GM18511 (cell line): ENCODE results near the gene LTB.

ENCODE experiments used
- ATAC-seq: cut with Tn5 transposase; IDR thresholded peaks from one replicate; pipeline ENCODE4 v1.9.1; 2021; ENCODE audit warnings: mild to moderate bottlenecking, moderate library complexity; ENCODE audit not compliant: unreplicated experiment

The LTB gene

GRCh38 chr6:31576897-31577578 lies 5.2 kb downstream of the LTB start:
- ATAC-seq: no peak

DNA sequence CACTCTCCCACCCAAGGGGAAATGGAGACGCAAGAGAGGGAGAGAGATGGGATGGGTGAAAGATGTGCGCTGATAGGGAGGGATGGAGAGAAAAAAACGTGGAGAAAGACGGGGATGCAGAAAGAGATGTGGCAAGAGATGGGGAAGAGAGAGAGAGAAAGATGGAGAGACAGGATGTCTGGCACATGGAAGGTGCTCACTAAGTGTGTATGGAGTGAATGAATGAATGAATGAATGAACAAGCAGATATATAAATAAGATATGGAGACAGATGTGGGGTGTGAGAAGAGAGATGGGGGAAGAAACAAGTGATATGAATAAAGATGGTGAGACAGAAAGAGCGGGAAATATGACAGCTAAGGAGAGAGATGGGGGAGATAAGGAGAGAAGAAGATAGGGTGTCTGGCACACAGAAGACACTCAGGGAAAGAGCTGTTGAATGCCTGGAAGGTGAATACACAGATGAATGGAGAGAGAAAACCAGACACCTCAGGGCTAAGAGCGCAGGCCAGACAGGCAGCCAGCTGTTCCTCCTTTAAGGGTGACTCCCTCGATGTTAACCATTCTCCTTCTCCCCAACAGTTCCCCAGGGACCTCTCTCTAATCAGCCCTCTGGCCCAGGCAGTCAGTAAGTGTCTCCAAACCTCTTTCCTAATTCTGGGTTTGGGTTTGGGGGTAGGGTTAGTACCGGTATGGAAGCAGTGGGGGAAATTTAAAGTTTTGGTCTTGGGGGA lies 6.1 kb downstream of the LTB start:
- ATAC-seq: no peak

- no peak for ATAC-seq
These were observed 6.8 kb downstream of the LTB start, which contains the start of gene TNF for GRCh38 chr6:31575335-31575901. TNF (plus strand) TSS chr6:31575565; CDS start chr6:31575742, 177 bp downstream.

GRCh38 chr6:31574106-31575061 lies 7.8 kb downstream of the LTB start:
- no peak for ATAC-seq

DNA sequence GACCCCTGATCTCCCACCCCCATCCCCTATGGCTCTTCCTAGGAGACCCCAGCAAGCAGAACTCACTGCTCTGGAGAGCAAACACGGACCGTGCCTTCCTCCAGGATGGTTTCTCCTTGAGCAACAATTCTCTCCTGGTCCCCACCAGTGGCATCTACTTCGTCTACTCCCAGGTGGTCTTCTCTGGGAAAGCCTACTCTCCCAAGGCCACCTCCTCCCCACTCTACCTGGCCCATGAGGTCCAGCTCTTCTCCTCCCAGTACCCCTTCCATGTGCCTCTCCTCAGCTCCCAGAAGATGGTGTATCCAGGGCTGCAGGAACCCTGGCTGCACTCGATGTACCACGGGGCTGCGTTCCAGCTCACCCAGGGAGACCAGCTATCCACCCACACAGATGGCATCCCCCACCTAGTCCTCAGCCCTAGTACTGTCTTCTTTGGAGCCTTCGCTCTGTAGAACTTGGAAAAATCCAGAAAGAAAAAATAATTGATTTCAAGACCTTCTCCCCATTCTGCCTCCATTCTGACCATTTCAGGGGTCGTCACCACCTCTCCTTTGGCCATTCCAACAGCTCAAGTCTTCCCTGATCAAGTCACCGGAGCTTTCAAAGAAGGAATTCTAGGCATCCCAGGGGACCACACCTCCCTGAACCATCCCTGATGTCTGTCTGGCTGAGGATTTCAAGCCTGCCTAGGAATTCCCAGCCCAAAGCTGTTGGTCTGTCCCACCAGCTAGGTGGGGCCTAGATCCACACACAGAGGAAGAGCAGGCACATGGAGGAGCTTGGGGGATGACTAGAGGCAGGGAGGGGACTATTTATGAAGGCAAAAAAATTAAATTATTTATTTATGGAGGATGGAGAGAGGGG lies 8.8 kb downstream of the LTB start:
- no peak for ATAC-seq

GRCh38 chr6:31572041-31572911 lies 9.9 kb downstream of the LTB start, which contains the start of gene LTA:
LTA (plus strand) TSS chr6:31572289; CDS start chr6:31572743, 454 bp downstream.
- peak; percentile 43 for ATAC-seq

DNA sequence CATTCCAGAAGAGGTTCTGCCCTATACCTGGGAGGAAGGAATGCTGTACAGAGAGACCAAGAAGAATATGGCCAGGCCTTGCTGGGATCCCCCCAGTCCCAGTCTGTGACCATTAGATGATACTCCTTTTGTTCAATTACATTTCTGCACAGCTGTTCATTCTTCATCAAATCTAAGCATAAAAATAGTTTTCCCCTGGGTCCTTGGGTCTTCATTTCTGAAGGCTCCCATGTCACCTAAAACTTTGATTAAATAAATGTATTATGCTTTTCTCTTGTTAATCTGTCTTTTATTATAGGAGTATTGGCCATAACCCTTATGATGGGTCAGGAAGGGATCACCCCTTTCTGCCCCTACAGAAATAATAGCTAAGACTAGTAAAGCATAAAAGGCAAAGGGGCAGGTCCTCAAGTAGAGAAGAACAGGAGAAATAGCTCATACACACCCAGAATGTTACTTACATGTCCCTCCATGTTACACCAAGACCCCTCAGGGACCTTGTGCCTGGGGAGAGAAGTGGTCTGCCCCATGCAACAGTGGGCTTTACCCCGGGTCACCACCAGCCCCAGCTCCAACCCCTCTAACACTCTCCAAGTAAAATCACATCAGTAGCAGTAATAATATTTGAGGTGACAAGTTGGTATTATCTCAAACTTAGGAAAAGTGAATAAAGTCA lies 12.2 kb downstream of the LTB start:
- no peak for ATAC-seq

GRCh38 chr6:31568537-31568961 lies 13.7 kb downstream of the LTB start:
- peak; percentile 72 for ATAC-seq

DNA sequence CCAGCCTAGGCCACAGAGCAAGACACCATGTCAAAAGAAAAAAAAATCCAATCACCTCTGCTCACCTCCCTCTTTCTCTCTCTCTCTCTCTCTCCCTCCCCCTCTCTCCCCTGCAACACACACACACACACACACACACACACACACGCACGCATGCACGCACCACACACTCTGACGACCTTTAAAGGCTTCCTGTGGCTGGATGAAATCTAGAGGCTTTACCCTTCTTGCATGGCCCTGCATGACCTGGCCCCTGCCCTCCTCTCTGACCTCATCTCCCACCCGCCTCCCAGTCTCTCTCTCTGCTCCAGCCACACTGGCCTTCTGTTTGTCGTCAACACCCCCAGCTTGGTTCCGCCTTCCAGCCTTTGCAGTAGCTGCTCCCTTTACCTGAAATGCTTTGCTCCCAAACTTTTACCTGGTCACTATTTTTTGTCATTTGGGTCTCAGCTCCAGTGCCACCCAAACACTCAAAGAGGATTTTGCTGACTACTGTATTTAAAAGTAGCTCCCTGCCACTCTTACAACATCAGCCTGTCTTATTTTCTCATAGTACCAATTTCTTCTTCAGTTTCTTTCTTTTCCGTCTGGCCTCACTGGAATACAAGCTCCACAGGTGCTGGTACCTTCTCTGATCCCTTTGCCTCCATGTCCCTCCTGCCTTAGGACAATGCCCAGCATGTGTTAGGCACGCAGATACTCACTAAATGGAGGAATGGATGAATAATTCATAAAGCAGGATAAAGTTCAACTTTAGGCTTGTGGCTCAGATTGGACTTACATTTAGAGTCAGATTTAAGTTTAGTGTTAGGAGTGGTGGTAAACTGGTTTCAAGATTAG lies 14.5 kb downstream of the LTB start:
- no peak for ATAC-seq

DNA sequence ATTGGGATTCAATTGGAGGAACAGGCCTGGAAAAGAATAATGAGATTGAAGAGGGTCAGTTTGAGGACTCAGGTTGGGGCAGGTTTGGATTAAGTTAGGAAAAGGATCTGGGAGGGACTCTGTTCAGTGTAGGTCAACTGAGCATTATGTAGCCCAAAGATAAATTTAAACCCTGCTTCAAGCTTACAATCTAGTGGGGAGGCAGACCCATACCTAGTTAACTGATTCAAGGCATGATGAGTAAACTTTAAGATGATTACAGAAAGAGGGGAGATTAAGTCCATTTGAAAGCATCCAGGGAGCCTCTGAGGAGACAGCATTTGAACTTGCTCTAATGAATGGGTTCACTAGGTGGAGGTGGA lies 21.5 kb downstream of the LTB start:
- no peak for ATAC-seq

- peak; percentile 70 for ATAC-seq
These were observed 22.1 kb downstream of the LTB start for GRCh38 chr6:31559958-31560696.

DNA sequence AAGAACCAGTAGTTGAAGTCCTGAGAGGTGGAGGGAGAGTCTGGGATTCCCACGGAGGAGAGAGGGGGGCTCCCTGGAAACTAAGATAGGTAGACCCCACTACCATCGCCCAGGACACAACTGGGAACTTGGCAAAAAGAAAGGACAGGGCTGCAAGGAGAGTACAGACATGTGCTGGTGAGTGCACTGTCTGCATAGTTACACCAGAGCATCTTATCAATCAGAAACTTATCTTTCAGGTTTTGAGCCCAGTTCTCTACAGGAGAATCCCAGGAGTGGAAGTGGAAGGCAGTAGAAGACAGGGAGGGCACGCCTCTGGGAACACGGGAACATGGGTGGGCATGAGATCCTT lies 22.6 kb downstream of the LTB start:
- ATAC-seq: no peak

DNA sequence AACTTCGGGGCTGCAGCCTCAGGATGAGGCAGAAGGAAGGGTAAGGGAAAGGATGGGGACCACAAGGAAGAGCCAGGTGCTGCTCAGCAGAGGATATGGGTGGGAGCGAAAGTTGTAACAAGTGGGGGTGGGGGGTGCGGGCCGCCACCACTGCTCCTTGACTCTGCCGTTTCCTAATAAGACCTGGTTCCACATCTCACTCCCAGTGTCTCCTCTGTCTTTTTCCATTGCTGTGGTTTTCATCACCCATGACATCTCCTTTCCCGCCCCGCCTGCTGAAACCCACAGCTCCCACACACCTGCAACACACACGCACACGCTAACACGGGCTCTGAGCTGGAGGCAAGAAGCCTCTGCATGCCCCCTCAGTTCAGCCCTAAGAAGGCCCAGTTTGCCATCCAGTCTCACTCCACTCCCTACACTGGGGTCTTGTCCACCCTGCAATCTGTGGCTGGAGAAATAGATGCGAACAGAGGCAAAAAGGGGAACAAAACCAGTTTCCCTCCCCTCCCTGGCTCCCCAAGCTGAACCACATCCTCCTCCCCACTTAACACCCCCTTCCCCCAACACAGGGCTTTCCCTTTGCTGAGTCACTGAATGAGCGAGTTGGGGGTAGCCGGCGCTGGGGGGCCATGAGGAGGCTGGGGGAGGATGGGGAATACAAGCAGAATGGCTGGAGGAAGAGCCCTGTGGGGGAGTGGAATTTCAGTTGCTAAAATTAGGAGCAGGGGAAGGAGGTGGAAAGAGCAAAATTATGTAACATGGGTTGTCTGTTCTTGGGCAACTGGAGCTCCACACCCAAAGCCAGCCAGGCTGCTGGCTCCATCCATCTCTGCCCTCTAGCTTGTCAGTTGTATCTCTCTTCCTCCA lies 23.4 kb downstream of the LTB start:
- ATAC-seq: no peak

GRCh38 chr6:31558318-31558625 lies 24.0 kb downstream of the LTB start:
- no peak for ATAC-seq

DNA sequence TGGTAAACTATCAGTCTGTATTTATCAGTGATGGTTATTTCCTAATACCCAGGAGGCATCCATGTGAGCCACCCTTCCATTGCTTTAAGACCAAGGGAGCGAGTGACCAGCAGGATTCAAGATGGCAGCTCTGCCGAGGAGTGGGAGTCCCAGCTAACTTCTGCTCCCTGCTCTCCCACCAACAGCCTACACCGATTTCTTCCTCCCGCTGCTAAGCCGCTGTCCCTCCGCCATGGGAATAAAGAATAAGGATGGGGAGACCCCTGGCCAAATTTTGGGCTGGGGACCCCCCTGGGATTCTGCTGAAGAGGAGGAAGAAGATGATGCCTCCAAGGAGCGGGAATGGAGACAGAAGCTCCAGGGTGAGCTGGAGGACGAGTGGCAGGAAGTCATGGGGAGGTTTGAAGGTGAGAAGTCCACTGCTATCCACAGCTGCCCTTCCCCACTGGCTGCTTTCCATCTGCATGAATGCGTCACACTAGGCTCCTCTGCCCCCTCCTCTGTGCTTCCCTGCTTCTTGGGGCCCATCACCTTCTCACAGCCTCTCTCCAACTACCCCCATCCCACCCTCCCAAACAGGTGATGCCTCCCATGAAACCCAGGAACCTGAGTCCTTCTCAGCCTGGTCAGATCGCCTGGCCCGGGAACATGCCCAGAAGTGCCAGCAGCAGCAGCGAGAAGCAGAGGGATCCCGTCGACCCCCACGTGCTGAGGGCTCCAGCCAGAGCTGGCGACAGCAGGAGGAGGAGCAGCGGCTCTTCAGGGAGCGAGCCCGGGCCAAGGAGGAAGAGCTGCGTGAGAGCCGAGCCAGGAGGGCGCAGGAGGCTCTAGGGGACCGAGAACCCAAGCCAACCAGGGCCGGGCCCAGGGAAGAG lies 24.5 kb downstream of the LTB start:
- ATAC-seq: no peak
